Articular chondrocyte of knee joint (primary cell): ENCODE results near the gene TACR2. TPM values are rescaled to one million over a fixed set of nuclear protein-coding genes. Genes with fewer than 3 reads are reported as not detected.

Experiments
- total RNA-seq: library from RNA; depleted of rRNA; stranded (reverse); fragments of >200 nt; gene quantifications from 2 replicates; pipeline ENCODE4 v1.2.3, GENCODE V29; 2012

The TACR2 gene
- 0.22 and 0.26 TPM in 2 replicates for total RNA-seq

GRCh38 chr10:69416695-69417094 is at the start of gene TACR2:
TSS of gene TACR2 (minus strand) at chr10:69416918. CDS start at chr10:69416323, 595 bp downstream.

DNA sequence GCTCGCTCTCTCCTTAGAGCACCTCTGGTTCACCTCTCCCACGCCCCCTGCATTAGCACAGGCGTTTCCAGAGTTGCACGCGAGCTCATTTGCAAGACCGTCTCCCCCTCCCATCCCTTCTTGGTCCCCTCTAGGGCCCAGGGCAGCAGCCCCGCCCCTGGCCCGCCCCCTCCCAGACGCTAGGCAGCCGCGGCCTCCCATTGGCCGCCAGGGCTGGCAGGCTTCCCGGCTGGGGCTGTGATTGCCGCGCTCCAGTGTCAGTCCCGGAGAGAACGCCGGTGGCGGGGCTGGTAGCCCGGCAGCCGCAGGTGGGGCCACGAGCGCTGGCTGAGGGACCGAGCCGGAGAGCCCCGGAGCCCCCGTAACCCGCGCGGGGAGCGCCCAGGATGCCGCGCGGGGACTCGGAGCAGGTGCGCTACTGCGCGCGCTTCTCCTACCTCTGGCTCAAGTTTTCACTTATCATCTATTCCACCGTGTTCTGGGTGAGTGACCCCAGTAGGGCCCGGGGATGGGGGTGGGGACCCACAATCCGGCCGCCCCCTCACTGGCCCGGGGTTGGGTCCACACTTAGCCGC is 34.6 kb upstream of the TACR2 start, which contains the start of gene TSPAN15:
TSS of gene TSPAN15 (plus strand) at position 257 of the 575 bp plus-strand sequence. CDS start at position 387, 130 bp downstream.

Other genes with a start within 250 kb of the TACR2 start
- gene SUPV3L1, start 236.7 kb downstream of the TACR2 start, total RNA-seq = 28.7 and 33.2 TPM in 2 replicates
- 0.13 and 0.54 TPM in 2 replicates for gene HKDC1, start 196.6 kb downstream of the TACR2 start, total RNA-seq
- gene HK1, start 138.4 kb downstream of the TACR2 start, total RNA-seq = 108 and 111 TPM in 2 replicates
- 0.13 and 0.32 TPM in 2 replicates for gene TSPAN15, start 34.5 kb upstream of the TACR2 start, total RNA-seq
- not detected in 2 replicates for gene NEUROG3, start 156.5 kb upstream of the TACR2 start, total RNA-seq
- gene FAM241B, start 213.3 kb upstream of the TACR2 start, total RNA-seq = 0.43 and 0.91 TPM in 2 replicates